Measurements from ENCODE around the gene BICC1. TPM values are rescaled to one million over a fixed set of nuclear protein-coding genes. Genes with fewer than 3 reads are reported as not detected.

Gene BICC1
- polyA plus RNA-seq, 1 donor (not counting 4 experiments of a cell fraction or from before 2014, with no cell fraction given), result 4.2 TPM

GRCh38 chr10:58734116-58734515, 221.4 kb downstream of the BICC1 start:
- no peaks in the 10 kb centered on the region for H3K36me3 ChIP-seq (ENCODE audit: control insufficient read depth in 2 of 2, extremely low read depth in 1 of 2, insufficient read depth in 2 of 2, low read length in 2 of 2)
- TF ChIP-seq, protein P1, sequence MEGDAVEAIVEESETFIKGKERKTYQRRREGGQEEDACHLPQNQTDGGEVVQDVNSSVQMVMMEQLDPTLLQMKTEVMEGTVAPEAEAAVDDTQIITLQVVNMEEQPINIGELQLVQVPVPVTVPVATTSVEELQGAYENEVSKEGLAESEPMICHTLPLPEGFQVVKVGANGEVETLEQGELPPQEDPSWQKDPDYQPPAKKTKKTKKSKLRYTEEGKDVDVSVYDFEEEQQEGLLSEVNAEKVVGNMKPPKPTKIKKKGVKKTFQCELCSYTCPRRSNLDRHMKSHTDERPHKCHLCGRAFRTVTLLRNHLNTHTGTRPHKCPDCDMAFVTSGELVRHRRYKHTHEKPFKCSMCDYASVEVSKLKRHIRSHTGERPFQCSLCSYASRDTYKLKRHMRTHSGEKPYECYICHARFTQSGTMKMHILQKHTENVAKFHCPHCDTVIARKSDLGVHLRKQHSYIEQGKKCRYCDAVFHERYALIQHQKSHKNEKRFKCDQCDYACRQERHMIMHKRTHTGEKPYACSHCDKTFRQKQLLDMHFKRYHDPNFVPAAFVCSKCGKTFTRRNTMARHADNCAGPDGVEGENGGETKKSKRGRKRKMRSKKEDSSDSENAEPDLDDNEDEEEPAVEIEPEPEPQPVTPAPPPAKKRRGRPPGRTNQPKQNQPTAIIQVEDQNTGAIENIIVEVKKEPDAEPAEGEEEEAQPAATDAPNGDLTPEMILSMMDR (optimal IDR thresholded peaks at IDR 0.05 in 1 of 3, IDR thresholded peaks at IDR 0.05 in 1 of 3, conservative IDR thresholded peaks at IDR 0.05 in 1 of 3; ENCODE audit: extremely low read depth in 1 of 3, insufficient read depth in 2 of 3, low read length in 3 of 3), result no peak
- no peak for TF ChIP-seq EZH2 (IDR thresholded peaks at IDR 0.05; ENCODE audit: low read length)
- no peak overlapping the region for H3K4me3 ChIP-seq (ENCODE audit: control insufficient read depth in 2 of 3, extremely low read depth in 1 of 3, insufficient read depth in 2 of 3, low read depth in 1 of 3, low read length in 3 of 3)
- H2AFZ ChIP-seq (ENCODE audit: control insufficient read depth, low read length), result no peak overlapping the region
- H3K9me1 ChIP-seq (ENCODE audit: control insufficient read depth, extremely low read depth, insufficient read depth, low read length), result no peaks in the 10 kb centered on the region
- no peaks in the 10 kb centered on the region for H3K27me3 ChIP-seq (ENCODE audit: control insufficient read depth, extremely low read depth, insufficient read depth, low read length)
- no peaks in the 10 kb centered on the region for H3K9me3 ChIP-seq (ENCODE audit: control insufficient read depth, low read depth, low read length)
- FAIRE-seq, result no peak
- H4K20me1 ChIP-seq (ENCODE audit: control insufficient read depth, extremely low read depth, insufficient read depth, low read length), result no peaks in the 10 kb centered on the region
- no peak overlapping the region for H3K27ac ChIP-seq (ENCODE audit: control insufficient read depth, insufficient read depth, low read length)
- H3K9ac ChIP-seq (ENCODE audit: control insufficient read depth, extremely low read depth, insufficient read depth, low read length), result no peak overlapping the region
- no peaks in the 10 kb centered on the region for H3K4me1 ChIP-seq (ENCODE audit: control insufficient read depth, extremely low read depth, insufficient read depth, low read length)
- DNase-seq (ENCODE audit: low read depth, low spot score), result no peak
- dilution Hi-C loops (cut with MboI; ENCODE audit: extremely low pct_ligation_motif_present, low sequenced_read_pairs), result no loop called here
- H3K4me2 ChIP-seq (ENCODE audit: control insufficient read depth, extremely low read depth, insufficient read depth, low read depth, low read length), result no peak overlapping the region
- H3K79me2 ChIP-seq (ENCODE audit: control insufficient read depth, insufficient read depth, low read length), result no peaks in the 10 kb centered on the region

- Histone ChIP-seq H3K4me1 (ENCODE audit: control insufficient read depth, extremely low read depth, insufficient read depth, low read length) (no peaks in the 10 kb centered on the region), H3K27me3 (ENCODE audit: control insufficient read depth, extremely low read depth, insufficient read depth, low read length) (no peaks in the 10 kb centered on the region), H3K36me3 (ENCODE audit: control insufficient read depth in 2 of 2, extremely low read depth in 1 of 2, insufficient read depth in 2 of 2, low read length in 2 of 2) (no peaks in the 10 kb centered on the region), H2AFZ (ENCODE audit: control insufficient read depth, low read length) (no peak overlapping the region), H3K4me3 (ENCODE audit: control insufficient read depth in 2 of 3, extremely low read depth in 1 of 3, insufficient read depth in 2 of 3, low read depth in 1 of 3, low read length in 3 of 3) (no peak overlapping the region), H3K9ac (ENCODE audit: control insufficient read depth, extremely low read depth, insufficient read depth, low read length) (no peak overlapping the region), H4K20me1 (ENCODE audit: control insufficient read depth, extremely low read depth, insufficient read depth, low read length) (no peaks in the 10 kb centered on the region), H3K4me2 (ENCODE audit: control insufficient read depth, extremely low read depth, insufficient read depth, low read depth, low read length) (no peak overlapping the region), H3K9me1 (ENCODE audit: control insufficient read depth, extremely low read depth, insufficient read depth, low read length) (no peaks in the 10 kb centered on the region), H3K9me3 (ENCODE audit: control insufficient read depth, low read depth, low read length) (no peaks in the 10 kb centered on the region), H3K79me2 (ENCODE audit: control insufficient read depth, insufficient read depth, low read length) (no peaks in the 10 kb centered on the region), H3K27ac (ENCODE audit: control insufficient read depth, insufficient read depth, low read length) (no peak overlapping the region)
- no peak for DNase-seq (ENCODE audit: low read depth, low spot score)
- dilution Hi-C loops (cut with MboI; ENCODE audit: extremely low pct_ligation_motif_present, low sequenced_read_pairs), result no loop called here
- TF ChIP-seq, protein P1 (optimal IDR thresholded peaks at IDR 0.05 in 1 of 3, IDR thresholded peaks at IDR 0.05 in 1 of 3, conservative IDR thresholded peaks at IDR 0.05 in 1 of 3; ENCODE audit: extremely low read depth in 1 of 3, insufficient read depth in 2 of 3, low read length in 3 of 3), result no peak
- no peak for TF ChIP-seq EZH2 (IDR thresholded peaks at IDR 0.05; ENCODE audit: low read length)
- no peak for FAIRE-seq
Measured at GRCh38 chr10:58734664-58735063, 222.0 kb downstream of the BICC1 start.

Data from keratinocyte (primary cell).